CD4-positive, alpha-beta T cell treated with Interferon alpha-2 for 1 hour (primary cell): ENCODE results near the gene RUSC2.
"Not testable (repeated sequence)": the region's sequence is repeated elsewhere in the genome, so short reads cannot be mapped to it uniquely, and the experiment has no call there.

ENCODE experiments used
- DNase-seq, 2 donors: peaks; one replicate each; pipeline ENCODE4 v3.0.0-alpha.2; 2020 to 2022

Gene RUSC2

GRCh38 chr9:35522187-35522586, 32.3 kb downstream of the RUSC2 start:
- no peak for DNase-seq

DNA sequence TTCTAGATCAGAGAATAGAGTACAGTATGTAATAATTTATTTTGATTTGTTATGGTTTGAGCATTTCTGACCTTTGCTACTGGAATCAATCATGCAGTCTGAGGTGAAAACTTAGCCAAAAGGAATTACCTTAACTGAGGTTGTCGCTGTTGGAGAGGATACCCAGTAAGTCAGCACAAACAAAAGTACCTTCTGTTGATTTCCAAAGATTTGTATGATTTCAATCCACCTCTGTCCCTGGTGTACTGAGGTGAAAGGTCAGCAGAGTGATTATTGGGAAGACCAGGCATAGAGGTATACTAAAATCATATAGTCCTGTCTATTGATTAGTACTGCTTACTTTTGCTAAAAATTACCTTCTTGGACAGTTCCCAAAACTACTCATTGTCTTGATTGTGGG, 32.8 kb downstream of the RUSC2 start:
- DNase-seq = no peak

DNA sequence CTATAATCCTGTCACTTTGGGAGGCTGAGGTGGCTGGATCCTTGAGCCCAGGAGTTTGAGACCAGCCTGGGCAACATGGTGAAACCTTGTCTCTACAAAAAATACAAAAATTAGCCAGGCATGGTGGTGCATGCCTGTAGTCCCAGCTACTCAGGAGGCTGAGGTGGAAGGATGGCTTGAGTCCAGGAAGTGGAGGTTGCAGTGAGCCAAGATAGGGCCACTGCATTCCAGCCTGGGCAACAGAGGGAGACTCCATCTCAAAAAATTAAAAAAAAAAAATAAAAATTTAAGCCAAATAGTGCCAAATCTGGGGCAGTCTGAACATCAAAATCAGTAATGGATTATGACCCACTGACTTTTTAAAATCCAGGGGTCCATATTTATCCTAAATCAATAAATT, 33.6 kb downstream of the RUSC2 start:
- DNase-seq = not testable (repeated sequence)

DNA sequence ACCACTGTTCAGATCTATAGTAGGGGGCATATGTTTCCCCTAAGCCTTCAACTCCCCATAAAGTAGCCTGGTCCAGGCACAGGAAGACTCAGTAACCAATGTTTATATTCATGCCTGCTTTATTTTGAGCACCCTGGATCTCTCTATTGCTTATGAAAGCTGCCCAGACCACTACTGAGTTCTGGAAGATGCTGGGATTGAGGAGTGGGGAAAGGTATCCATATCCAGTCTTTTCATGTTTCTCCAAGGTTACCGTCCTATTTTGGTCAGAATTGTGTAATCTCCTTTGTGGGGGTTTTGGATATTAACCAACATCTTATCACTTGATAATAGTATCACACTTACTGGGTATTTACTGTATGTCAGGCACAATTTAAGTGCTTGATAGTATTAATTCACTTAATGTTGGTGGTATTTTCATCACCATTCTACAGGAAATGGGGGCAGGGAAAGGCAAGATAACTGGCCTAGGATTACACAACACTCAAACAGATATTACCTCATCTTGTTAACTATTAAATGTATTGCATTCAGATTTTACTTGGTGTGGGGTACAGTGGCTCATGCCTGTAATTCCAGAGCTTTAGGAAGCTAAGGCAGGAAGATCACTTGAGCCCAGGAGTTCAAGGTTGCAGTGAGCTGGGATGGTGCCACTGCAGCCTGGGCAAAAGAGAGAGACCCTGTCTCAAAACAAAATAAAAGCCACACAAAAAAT, 36.3 kb downstream of the RUSC2 start:
- no peak for DNase-seq

- no peak for DNase-seq
Measured at GRCh38 chr9:35529161-35529823, 39.4 kb downstream of the RUSC2 start.

DNA sequence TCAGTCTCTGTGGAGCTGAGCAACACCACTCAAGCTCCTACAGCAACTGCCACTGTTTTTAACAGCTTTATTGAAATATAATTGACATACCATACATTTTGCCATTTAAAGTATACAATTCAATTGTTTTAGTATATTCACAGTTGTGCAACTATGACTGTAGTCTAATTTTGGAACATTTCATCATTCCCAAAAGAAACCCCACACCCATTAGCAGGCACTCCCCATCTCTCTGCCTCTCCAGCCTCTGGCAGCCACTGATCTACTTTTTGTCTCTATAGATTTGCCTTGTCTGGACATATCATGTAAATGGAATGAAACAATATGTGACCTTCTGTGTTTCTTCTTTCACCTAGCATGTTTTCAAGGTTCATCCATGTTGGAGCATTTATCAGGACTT, 43.5 kb downstream of the RUSC2 start:
- no peak for DNase-seq

DNA sequence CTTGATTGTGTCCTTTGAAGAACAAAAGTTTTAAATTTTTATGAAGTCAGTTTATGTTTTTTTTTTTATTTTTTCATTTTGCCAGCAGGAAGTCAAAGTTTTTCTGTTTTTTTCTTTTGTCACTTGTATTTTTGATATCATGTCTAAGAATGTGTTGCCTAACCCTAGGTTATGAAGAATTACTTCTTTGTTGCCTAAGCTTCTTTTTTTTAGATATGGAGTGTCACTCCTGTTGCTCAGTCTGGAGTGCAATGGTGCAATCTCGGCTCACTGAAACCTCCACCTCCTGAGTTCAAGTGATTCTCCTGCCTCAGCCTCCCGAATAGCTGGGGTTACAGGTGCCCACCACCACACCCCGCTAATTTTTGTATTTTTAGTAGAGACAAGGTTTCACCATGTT, 45.0 kb downstream of the RUSC2 start:
- DNase-seq = not testable (repeated sequence)

- no peak for DNase-seq
Measured at GRCh38 chr9:35537913-35538312, 48.0 kb downstream of the RUSC2 start.

- DNase-seq = peak in 1 of 2 donors; percentile 43
Measured at GRCh38 chr9:35538361-35539234, 48.7 kb downstream of the RUSC2 start.
